ENCODE results near the gene SLC8A3. TPM values are rescaled to one million over a fixed set of nuclear protein-coding genes. Genes with fewer than 3 reads are reported as not detected.

The SLC8A3 gene
- total RNA-seq, 1 donor from 2014 or later: 0.57 TPM

GRCh38 chr14:70069186-70069585, 119.6 kb downstream of the SLC8A3 start:
- no peak for DNase-seq (ENCODE audit: low spot score)

GRCh38 chr14:70067810-70068209, 120.9 kb downstream of the SLC8A3 start:
- DNase-seq (ENCODE audit: low spot score): no peak

GRCh38 chr14:70064136-70064865, 124.5 kb downstream of the SLC8A3 start:
- no peak for DNase-seq (ENCODE audit: low spot score)

- no peak for DNase-seq (ENCODE audit: low spot score)
Measured at GRCh38 chr14:70061108-70061507, 127.6 kb downstream of the SLC8A3 start.

GRCh38 chr14:70059545-70059944, 129.2 kb downstream of the SLC8A3 start:
- DNase-seq (ENCODE audit: low spot score): no peak

GRCh38 chr14:70057519-70058136, 131.1 kb downstream of the SLC8A3 start:
- DNase-seq (ENCODE audit: low spot score): no peak

- DNase-seq (ENCODE audit: low spot score): no peak
Measured at GRCh38 chr14:70052990-70053389, 135.8 kb downstream of the SLC8A3 start.

GRCh38 chr14:70050136-70050535, 138.6 kb downstream of the SLC8A3 start:
- DNase-seq (ENCODE audit: low spot score): no peak

GRCh38 chr14:70049605-70050004, 139.1 kb downstream of the SLC8A3 start:
- DNase-seq (ENCODE audit: low spot score): no peak

- DNase-seq (ENCODE audit: low spot score): no peak
Measured at GRCh38 chr14:70048313-70048654, 140.5 kb downstream of the SLC8A3 start.

- DNase-seq (ENCODE audit: low spot score): no peak
Measured at GRCh38 chr14:70047598-70048312, 141.0 kb downstream of the SLC8A3 start.

GRCh38 chr14:70045844-70046535, 142.8 kb downstream of the SLC8A3 start:
- peak; percentile 75 for DNase-seq (ENCODE audit: low spot score)

- no peak for DNase-seq (ENCODE audit: low spot score)
Measured at GRCh38 chr14:70045310-70045709, 143.4 kb downstream of the SLC8A3 start.

- no peak for DNase-seq (ENCODE audit: low spot score)
Measured at GRCh38 chr14:70043001-70043400, 145.8 kb downstream of the SLC8A3 start.

- no peak for DNase-seq (ENCODE audit: low spot score)
Measured at GRCh38 chr14:70036665-70037064, 152.1 kb downstream of the SLC8A3 start.

GRCh38 chr14:70034257-70034656, 154.5 kb downstream of the SLC8A3 start:
- DNase-seq (ENCODE audit: low spot score): no peak

GRCh38 chr14:70033561-70033960, 155.2 kb downstream of the SLC8A3 start:
- no peak for DNase-seq (ENCODE audit: low spot score)

- DNase-seq (ENCODE audit: low spot score): no peak
Measured at GRCh38 chr14:70033116-70033515, 155.6 kb downstream of the SLC8A3 start.

GRCh38 chr14:70032447-70032846, 156.3 kb downstream of the SLC8A3 start:
- no peak for DNase-seq (ENCODE audit: low spot score)

GRCh38 chr14:70032016-70032415, 156.7 kb downstream of the SLC8A3 start:
- no peak for DNase-seq (ENCODE audit: low spot score)

- DNase-seq (ENCODE audit: low spot score): no peak
Measured at GRCh38 chr14:70029296-70030132, 159.2 kb downstream of the SLC8A3 start.

Measured in ureter (tissue), 1 donor.